Bronchial epithelial cell (primary cell): Measurements from ENCODE around the gene STOM. TPM values are rescaled to one million over a fixed set of nuclear protein-coding genes. Genes with fewer than 3 reads are reported as not detected.
"Not testable (repeated sequence)": the region's sequence is repeated elsewhere in the genome, so short reads cannot be mapped to it uniquely, and the experiment has no call there.

Experiments used
- DNase-seq: peaks from one replicate; pipeline ENCODE4 v3.0.0-alpha.2; 2010; ENCODE audit warnings: low read depth
- FAIRE-seq: peaks from 2 replicates; lab custom pipeline; 2011; peaks lifted over from hg19 to GRCh38; lab: Jason Lieb, UNC
- H3K27me3 ChIP-seq: 2 replicates; pipeline ENCODE4 v1.5.1; 2011; ENCODE audit warnings: low read length; ENCODE audit not compliant: control insufficient read depth, insufficient read depth
- H3K36me3 ChIP-seq: 2 replicates; pipeline ENCODE4 v1.5.1; 2011; ENCODE audit warnings: low read length; ENCODE audit not compliant: control insufficient read depth, insufficient read depth
- H3K4me3 ChIP-seq: 2 replicates; pipeline ENCODE4 v1.5.1; 2011; ENCODE audit warnings: mild to moderate bottlenecking, low read depth, low read length, control low read depth
- total RNA-seq: library from RNA; depleted of rRNA; stranded (reverse); fragments of >200 nt; gene quantifications from 2 replicates; pipeline ENCODE4 v1.2.1, GENCODE V29; 2014
- TF ChIP-seq, protein P1 (sequence below): IDR thresholded peaks from 2 replicates; pipeline ENCODE4 v1.5.1; 2011; ENCODE audit warnings: mild to moderate bottlenecking, moderate library complexity, low read length, control low read depth, inconsistent platforms; ENCODE audit not compliant: insufficient read depth, severe bottlenecking

STOM gene
- total RNA-seq, 1 donor from 2014 or later: 356 TPM

DNA sequence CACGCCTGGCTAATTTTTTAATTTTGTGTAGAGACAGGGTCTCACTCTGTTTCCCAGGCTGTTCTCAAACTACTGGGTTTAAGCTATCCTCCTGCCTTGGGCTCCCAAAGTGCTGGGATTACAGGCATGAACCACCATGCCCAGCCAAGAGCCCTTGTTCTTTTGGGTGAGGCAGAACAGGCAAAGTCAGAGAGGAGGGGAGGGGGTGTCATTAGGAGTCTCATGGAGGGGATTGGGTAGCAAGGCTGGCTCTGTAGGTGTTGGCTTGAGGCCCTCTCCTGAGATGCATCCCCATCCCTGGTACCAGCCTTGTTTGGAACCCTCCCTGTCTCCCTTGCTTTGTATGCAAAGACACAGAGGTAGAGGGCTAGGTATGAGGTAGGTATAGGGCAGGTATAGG lies 78.0 kb downstream of the STOM start:
- DNase-seq (no peak), FAIRE-seq (no peak)
- peaks cover 4% of the 10 kb centered on the region for H3K36me3 ChIP-seq
- no peaks in the 10 kb centered on the region for H3K27me3 ChIP-seq
- TF ChIP-seq, protein P1, sequence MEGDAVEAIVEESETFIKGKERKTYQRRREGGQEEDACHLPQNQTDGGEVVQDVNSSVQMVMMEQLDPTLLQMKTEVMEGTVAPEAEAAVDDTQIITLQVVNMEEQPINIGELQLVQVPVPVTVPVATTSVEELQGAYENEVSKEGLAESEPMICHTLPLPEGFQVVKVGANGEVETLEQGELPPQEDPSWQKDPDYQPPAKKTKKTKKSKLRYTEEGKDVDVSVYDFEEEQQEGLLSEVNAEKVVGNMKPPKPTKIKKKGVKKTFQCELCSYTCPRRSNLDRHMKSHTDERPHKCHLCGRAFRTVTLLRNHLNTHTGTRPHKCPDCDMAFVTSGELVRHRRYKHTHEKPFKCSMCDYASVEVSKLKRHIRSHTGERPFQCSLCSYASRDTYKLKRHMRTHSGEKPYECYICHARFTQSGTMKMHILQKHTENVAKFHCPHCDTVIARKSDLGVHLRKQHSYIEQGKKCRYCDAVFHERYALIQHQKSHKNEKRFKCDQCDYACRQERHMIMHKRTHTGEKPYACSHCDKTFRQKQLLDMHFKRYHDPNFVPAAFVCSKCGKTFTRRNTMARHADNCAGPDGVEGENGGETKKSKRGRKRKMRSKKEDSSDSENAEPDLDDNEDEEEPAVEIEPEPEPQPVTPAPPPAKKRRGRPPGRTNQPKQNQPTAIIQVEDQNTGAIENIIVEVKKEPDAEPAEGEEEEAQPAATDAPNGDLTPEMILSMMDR: no peak
- H3K4me3 ChIP-seq: no peak overlapping the region

DNA sequence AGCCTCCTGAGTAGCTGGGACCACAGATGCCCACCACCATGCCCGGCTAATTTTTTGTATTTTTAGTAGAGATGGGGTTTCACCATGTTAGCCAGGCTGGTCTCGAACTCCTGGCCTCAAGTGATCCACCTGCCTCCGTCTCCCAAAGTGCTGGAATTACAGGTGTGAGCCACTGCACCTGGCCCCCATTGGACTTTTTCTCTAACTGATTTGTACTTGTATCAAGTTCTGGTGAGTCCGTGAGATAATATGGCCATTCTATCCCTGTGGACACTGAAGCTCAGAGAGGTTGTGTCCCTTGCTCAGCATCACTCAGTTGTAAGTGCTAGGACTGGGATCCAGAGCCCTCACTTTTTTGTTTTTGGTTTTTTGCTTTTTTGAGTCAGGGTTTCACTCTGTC lies 78.5 kb downstream of the STOM start:
- not testable (repeated sequence) for H3K27me3 ChIP-seq, FAIRE-seq, DNase-seq, H3K4me3 ChIP-seq, H3K36me3 ChIP-seq

DNA sequence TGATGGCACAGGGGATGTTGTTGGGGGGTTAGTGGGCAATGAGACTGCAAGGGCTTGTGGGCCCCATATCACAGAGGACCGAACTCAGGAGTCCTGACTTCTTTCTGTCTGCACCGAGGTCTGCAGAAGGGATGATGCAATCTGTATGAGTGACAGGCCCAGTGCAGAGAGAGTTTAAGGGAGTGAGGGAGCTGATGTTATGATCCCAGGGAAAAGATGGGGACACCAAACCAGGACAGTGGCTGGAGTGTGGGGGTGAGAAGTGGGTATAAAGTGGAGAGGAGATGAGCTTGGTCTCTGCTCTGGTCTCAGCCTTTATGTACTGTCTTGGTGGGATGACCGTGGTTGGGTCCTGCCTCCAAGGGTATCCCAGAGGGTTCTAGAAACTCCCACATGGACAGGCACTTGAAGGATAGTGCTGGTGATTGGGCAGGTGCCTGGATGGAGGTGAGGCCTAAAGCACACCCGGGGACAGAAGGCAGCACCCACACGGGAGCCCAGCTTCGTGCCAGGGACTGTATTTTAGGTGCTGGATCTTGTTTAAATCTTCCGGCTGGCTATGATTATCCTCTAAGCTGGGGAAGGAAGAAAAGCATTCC lies 80.2 kb downstream of the STOM start:
- Histone ChIP-seq H3K36me3 (peaks cover 3% of the 10 kb centered on the region), H3K4me3 (no peak overlapping the region), H3K27me3 (no peaks in the 10 kb centered on the region)
- TF ChIP-seq, protein P1: no peak
- no peak for FAIRE-seq
- no peak for DNase-seq

DNA sequence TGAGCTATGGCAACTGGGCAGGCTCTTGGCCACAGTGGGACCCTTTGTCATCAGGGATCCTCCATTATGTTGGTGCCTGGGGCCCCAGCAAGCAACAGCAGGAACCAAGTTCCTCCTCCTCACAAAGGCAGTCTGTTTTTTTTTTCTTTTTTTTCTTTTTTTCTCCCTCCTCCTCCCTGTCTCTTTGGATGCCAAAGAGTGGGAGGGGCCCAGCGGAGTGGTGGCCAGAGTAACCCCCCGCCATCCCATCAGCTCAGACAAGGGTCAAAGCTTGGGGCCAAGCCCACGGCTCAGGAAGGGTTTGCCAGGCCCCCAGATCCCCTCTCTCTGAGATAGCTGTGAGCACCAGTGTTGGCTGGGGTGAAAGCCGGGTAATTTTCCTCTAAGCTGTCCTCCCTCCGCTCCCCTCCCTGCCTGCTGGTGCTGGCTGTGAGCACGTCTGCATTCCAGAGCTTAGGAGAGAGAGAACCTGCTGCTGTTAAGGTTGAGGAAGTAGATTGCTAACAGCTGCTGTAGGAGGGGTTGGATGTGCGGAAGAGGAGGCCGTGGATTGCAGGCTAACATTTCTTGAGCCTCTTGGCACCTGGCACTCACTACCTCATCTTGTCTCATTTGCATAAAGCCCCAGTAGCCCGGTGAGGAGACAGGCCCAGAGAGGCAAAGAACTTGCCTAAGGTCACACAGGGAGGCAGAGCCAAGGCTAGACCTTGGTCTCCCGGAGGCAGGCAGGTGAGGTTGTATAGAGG lies 80.9 kb downstream of the STOM start:
- no peaks in the 10 kb centered on the region for H3K27me3 ChIP-seq
- DNase-seq (peak; percentile 78), FAIRE-seq (no peak)
- TF ChIP-seq, protein P1: no peak
- peaks cover 3% of the 10 kb centered on the region for H3K36me3 ChIP-seq
- H3K4me3 ChIP-seq: no peak overlapping the region

Other genes starting within 250 kb of the STOM start
- gene RAB14, start 168.4 kb downstream of the STOM start, total RNA-seq: 28.4 and 41.1 TPM in 2 replicates
- 420 and 822 TPM in 2 replicates for gene GSN, start 102.1 kb downstream of the STOM start, total RNA-seq
- gene GGTA1, start 129.6 kb upstream of the STOM start, total RNA-seq: 0.13 TPM in 1 of 2 replicates, not detected in the other